Loucy (cell line): Measurements from ENCODE around the gene UNKL.

ENCODE experiments used
- EZH2phosphoT487 ChIP-seq: fragments of 200-600 bp; IDR thresholded peaks from 2 replicates; pipeline ENCODE4 v1.6.1; 2018; ENCODE audit warnings: antibody characterized with exemption, mild to moderate bottlenecking, moderate library complexity, borderline replicate concordance
- TF ChIP-seq, protein P1 (sequence below): fragments of 200-600 bp; sonication (generic); conservative IDR thresholded peaks from 2 replicates; pipeline ENCODE4 v1.5.1; 2014; ENCODE audit warnings: mild to moderate bottlenecking, antibody characterized with exemption, low read length

DNA sequence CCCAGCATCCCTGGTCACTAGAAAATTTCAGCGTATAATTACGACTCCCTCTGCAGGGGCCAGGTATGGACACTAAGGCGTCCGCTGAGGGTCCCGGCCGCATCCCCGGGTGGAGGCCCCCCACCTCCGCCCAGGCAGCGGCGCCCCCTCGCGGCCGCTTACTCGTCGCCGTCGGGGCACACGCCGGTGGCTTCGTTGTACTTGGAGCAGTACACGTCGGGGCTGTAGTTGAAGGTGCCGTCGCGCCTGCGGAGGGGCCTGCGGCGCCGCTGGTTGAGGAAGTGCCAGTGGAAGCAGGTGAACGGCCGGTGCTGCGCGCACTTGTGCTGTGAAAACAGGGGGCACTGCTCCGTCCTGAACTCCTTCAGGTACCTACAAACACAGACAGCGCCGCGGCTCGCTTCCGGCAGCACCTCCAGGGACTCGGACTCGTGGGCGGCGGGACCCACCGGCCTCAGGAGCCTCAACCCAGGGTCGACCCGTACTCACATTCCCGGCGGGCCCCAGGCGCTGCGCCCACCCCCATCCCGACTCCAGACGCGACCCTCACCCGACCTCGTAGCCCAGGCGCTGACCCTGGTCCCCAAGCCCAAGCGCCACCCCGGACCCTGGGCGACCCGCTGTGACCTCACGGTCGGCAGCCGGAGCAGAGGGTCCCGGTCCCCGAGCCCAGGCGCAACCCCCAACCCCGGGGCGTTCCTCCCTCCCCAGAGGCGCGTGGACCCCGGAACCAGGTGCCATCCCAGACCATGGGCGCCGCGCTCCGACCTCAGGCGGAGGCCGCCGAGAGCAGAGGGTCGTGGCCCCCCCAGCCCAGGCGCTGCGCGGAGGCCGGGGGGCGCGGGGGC, 596 bp downstream of the UNKL start:
- TF ChIP-seq, protein P1, sequence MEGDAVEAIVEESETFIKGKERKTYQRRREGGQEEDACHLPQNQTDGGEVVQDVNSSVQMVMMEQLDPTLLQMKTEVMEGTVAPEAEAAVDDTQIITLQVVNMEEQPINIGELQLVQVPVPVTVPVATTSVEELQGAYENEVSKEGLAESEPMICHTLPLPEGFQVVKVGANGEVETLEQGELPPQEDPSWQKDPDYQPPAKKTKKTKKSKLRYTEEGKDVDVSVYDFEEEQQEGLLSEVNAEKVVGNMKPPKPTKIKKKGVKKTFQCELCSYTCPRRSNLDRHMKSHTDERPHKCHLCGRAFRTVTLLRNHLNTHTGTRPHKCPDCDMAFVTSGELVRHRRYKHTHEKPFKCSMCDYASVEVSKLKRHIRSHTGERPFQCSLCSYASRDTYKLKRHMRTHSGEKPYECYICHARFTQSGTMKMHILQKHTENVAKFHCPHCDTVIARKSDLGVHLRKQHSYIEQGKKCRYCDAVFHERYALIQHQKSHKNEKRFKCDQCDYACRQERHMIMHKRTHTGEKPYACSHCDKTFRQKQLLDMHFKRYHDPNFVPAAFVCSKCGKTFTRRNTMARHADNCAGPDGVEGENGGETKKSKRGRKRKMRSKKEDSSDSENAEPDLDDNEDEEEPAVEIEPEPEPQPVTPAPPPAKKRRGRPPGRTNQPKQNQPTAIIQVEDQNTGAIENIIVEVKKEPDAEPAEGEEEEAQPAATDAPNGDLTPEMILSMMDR, result peak; percentile 48
- TF ChIP-seq EZH2phosphoT487, result no peak
